ENCODE measurements around the gene ANKRD49.
A peak's percentile ranks its signal among the peaks of the same experiment; 100 is the strongest.

GRCh38 chr11:94493281-94494125 is at the start of gene ANKRD49, which contains the start of gene MRE11:
- TF ChIP-seq CTCF (IDR thresholded peaks at IDR 0.05 in 8 of 11, conservative IDR thresholded peaks at IDR 0.05 in 3 of 11) (peak in 3 of 11 experiments; percentile 18 to 45 (median 37)), POLR2A (IDR thresholded peaks at IDR 0.05) (peak in 1 of 3 donors; percentile 41), POLR2AphosphoS5 (IDR thresholded peaks at IDR 0.05) (peak; percentile 90 to 96 (median 95))
